Measurements from ENCODE around the gene ZBTB43. TPM values are rescaled to one million over a fixed set of nuclear protein-coding genes. Genes with fewer than 3 reads are reported as not detected.
"Not testable (repeated sequence)": the region's sequence is repeated elsewhere in the genome, so short reads cannot be mapped to it uniquely, and the experiment has no call there.

ZBTB43 gene
- total and polyA plus RNA-seq, 4 donors: 2.6 to 7.1 (median 5.0) TPM

GRCh38 chr9:126806336-126806735 is 1.5 kb downstream of the ZBTB43 start:
- H3K27me3 ChIP-seq (ENCODE audit: control insufficient read depth in 4 of 4, insufficient read depth in 4 of 4, low read length in 3 of 4): no peaks in the 10 kb centered on the region
- peak overlapping the region in 1 of 3 donors; percentile 77 for H3K4me3 ChIP-seq (ENCODE audit: low read depth in 1 of 3, low read length in 3 of 3)
- peak overlapping the region; percentile 61 to 96 for H3K9ac ChIP-seq (ENCODE audit: low read depth in 1 of 2, low read length in 2 of 2)
- TF ChIP-seq GABPA (IDR thresholded peaks at IDR 0.05 in 1 of 2, conservative IDR thresholded peaks at IDR 0.05 in 1 of 2): no peak
- TF ChIP-seq SP1 (IDR thresholded peaks at IDR 0.05): no peak
- TF ChIP-seq NR2F2 (IDR thresholded peaks at IDR 0.05): no peak
- TF ChIP-seq REST (IDR thresholded peaks at IDR 0.05): no peak
- no peak for TF ChIP-seq HNF4G (IDR thresholded peaks at IDR 0.05)
- TF ChIP-seq EGR1 (IDR thresholded peaks at IDR 0.05; ENCODE audit: low read depth in 2 of 2): no peak
- no peak for TF ChIP-seq FOXA1 (IDR thresholded peaks at IDR 0.05)
- peaks cover 0 to 6% (median 1%) of the 10 kb centered on the region in 4 donors for H3K36me3 ChIP-seq (ENCODE audit: control insufficient read depth in 4 of 4, insufficient read depth in 3 of 4, low read depth in 1 of 4, low read length in 3 of 4)
- peak overlapping the region; percentile 87 to 90 for H3K27ac ChIP-seq (ENCODE audit: low read depth in 1 of 2, low read length in 2 of 2)
- 27% methylated on average over 2 of the region's 2 CpGs for WGBS
- DNase-seq (ENCODE audit: low spot score): no peak
- H3K4me1 ChIP-seq (ENCODE audit: control insufficient read depth in 4 of 4, insufficient read depth in 4 of 4, low read length in 3 of 4): peaks cover 1 to 41% (median 29%) of the 10 kb centered on the region in 4 donors
- no peaks in the 10 kb centered on the region for H3K9me3 ChIP-seq (ENCODE audit: control insufficient read depth in 4 of 4, low read length in 3 of 4)

GRCh38 chr9:126809068-126809467 is 4.2 kb downstream of the ZBTB43 start:
- TF ChIP-seq FOXA2 (IDR thresholded peaks at IDR 0.05) (peak; percentile 26), HNF4A (conservative IDR thresholded peaks at IDR 0.05) (peak in 1 of 2 donors; percentile 12), HNF4G (IDR thresholded peaks at IDR 0.05) (no peak), NR2F2 (IDR thresholded peaks at IDR 0.05) (no peak), SP1 (IDR thresholded peaks at IDR 0.05) (no peak), CTCF (IDR thresholded peaks at IDR 0.05; ENCODE audit: low read depth, low read length, missing input control) (no peak), RAD21 (IDR thresholded peaks at IDR 0.05) (no peak), EGR1 (IDR thresholded peaks at IDR 0.05; ENCODE audit: low read depth in 2 of 2) (no peak)
- H3K4me1 ChIP-seq (ENCODE audit: control insufficient read depth in 4 of 4, insufficient read depth in 4 of 4, low read length in 3 of 4): peaks cover 0 to 26% (median 15%) of the 10 kb centered on the region in 4 donors
- H3K4me3 ChIP-seq (ENCODE audit: low read depth in 1 of 3, low read length in 3 of 3): no peak overlapping the region
- H3K9me3 ChIP-seq (ENCODE audit: control insufficient read depth in 4 of 4, low read length in 3 of 4): no peaks in the 10 kb centered on the region
- 35% methylated on average over 3 of the region's 3 CpGs for WGBS
- H3K27ac ChIP-seq (ENCODE audit: low read depth in 1 of 2, low read length in 2 of 2): no peak overlapping the region
- H3K36me3 ChIP-seq (ENCODE audit: control insufficient read depth in 4 of 4, insufficient read depth in 3 of 4, low read depth in 1 of 4, low read length in 3 of 4): peaks cover 2 to 22% (median 8%) of the 10 kb centered on the region in 4 donors
- DNase-seq (ENCODE audit: low spot score): no peak
- no peak overlapping the region for H3K9ac ChIP-seq (ENCODE audit: low read depth in 1 of 2, low read length in 2 of 2)
- no peaks in the 10 kb centered on the region for H3K27me3 ChIP-seq (ENCODE audit: control insufficient read depth in 4 of 4, insufficient read depth in 4 of 4, low read length in 3 of 4)

GRCh38 chr9:126810221-126810620 is 5.4 kb downstream of the ZBTB43 start:
- Histone ChIP-seq H3K4me1 (ENCODE audit: control insufficient read depth in 4 of 4, insufficient read depth in 4 of 4, low read length in 3 of 4) (peaks cover 0 to 20% (median 13%) of the 10 kb centered on the region in 4 donors), H3K36me3 (ENCODE audit: control insufficient read depth in 4 of 4, insufficient read depth in 3 of 4, low read depth in 1 of 4, low read length in 3 of 4) (peaks cover 2 to 22% (median 8%) of the 10 kb centered on the region in 4 donors)
- not testable (repeated sequence) for H3K27me3 ChIP-seq (ENCODE audit: control insufficient read depth in 4 of 4, insufficient read depth in 4 of 4, low read length in 3 of 4); H3K9me3 ChIP-seq (ENCODE audit: control insufficient read depth in 4 of 4, low read length in 3 of 4); H3K9ac ChIP-seq (ENCODE audit: low read depth in 1 of 2, low read length in 2 of 2); H3K27ac ChIP-seq (ENCODE audit: low read depth in 1 of 2, low read length in 2 of 2); H3K4me3 ChIP-seq (ENCODE audit: low read depth in 1 of 3, low read length in 3 of 3); DNase-seq (ENCODE audit: low spot score)
- WGBS: 98% methylated on average over 12 of the region's 12 CpGs
